A549 (cell line): Measurements from ENCODE around the gene UROC1. TPM values are rescaled to one million over a fixed set of nuclear protein-coding genes. Genes with fewer than 3 reads are reported as not detected.
A peak's percentile ranks its signal among the peaks of the same experiment; 100 is the strongest.

Experiments
- ATAC-seq, 2 experiments: fragments of 200-7000 bp in 1 of 2; fragments of >200 bp in 1 of 2; cut with Nextera tagmentation in 1 of 2; cut with Tn5 transposase in 1 of 2; 3 replicates each; pipeline versions ENCODE4 v1.8.0 to v1.9.1; 2018 to 2020; ENCODE audit warnings: mild to moderate bottlenecking in 1 of 2, moderate library complexity in 1 of 2
- CTCF ChIA-PET: fragments of 300-600 bp; sonication (Branson Sonifier 250); formaldehyde crosslinking; extraction: SDS; loops from one replicate; lab custom pipeline; 2021; ENCODE audit warnings: antibody characterized with exemption, inconsistent platforms; lab: Yijun Ruan, JAX
- POLR2A ChIA-PET: fragments of 350-600 bp; formaldehyde crosslinking; extraction: SDS; loops from one replicate; lab custom pipeline; 2021; ENCODE audit warnings: antibody characterized with exemption, inconsistent platforms; lab: Yijun Ruan, JAX
- DNase-seq, 2 experiments: peaks; one replicate each; pipeline versions ENCODE4 v3.0.0 to v3.0.0-alpha.2; 2011 to 2016; ENCODE audit warnings: low read depth in 1 of 2, low spot score in 1 of 2
- FAIRE-seq: peaks from 2 replicates; lab custom pipeline; 2011; peaks lifted over from hg19 to GRCh38; lab: Jason Lieb, UNC
- H3K27ac ChIP-seq, 2 experiments: fragments of >200 bp; sonication (Bioruptor Twin); formaldehyde crosslinking; 3 replicates each; pipeline ENCODE4 v1.5.1; 2016 to 2017
- H3K4me1 ChIP-seq: fragments of >200 bp; sonication (Bioruptor Twin); formaldehyde crosslinking; 3 replicates; pipeline ENCODE4 v1.6.1; 2016
- H3K4me2 ChIP-seq: fragments of >200 bp; sonication (Bioruptor Twin); formaldehyde crosslinking; 3 replicates; pipeline ENCODE4 v1.6.1; 2016
- H3K4me3 ChIP-seq: fragments of >200 bp; sonication (Bioruptor Twin); formaldehyde crosslinking; 3 replicates; pipeline ENCODE4 v1.5.1; 2016
- H3K9me3 ChIP-seq: fragments of >200 bp; sonication (Bioruptor Twin); formaldehyde crosslinking; 3 replicates; pipeline ENCODE4 v1.6.1; 2016
- BHLHE40 ChIP-seq: IDR thresholded peaks from 2 replicates; pipeline ENCODE4 v1.6.1; 2012; ENCODE audit warnings: low read depth, low read length, inconsistent platforms
- CEBPB ChIP-seq, 2 experiments: fragments of >200 bp in 1 of 2; sonication (Bioruptor Twin) in 1 of 2; formaldehyde crosslinking in 1 of 2; IDR thresholded peaks; 2 replicates each; pipeline ENCODE4 v1.6.1; 2012 to 2016
- CHD4 ChIP-seq: fragments of 200-600 bp; sonication (generic); IDR thresholded peaks from 2 replicates; pipeline ENCODE4 v1.6.1; 2016; ENCODE audit warnings: antibody characterized with exemption, mild to moderate bottlenecking, borderline replicate concordance
- ESRRA ChIP-seq: fragments of 150-350 bp; IDR thresholded peaks from 2 replicates; pipeline ENCODE4 v1.6.1; 2014; ENCODE audit warnings: mild to moderate bottlenecking, low read length, borderline replicate concordance
- GATA3 ChIP-seq: IDR thresholded peaks from 2 replicates; pipeline ENCODE4 v1.6.1; 2012; ENCODE audit warnings: borderline replicate concordance
- HDAC2 ChIP-seq: fragments of 200-600 bp; sonication (generic); IDR thresholded peaks from 2 replicates; pipeline ENCODE4 v1.6.1; 2016
- HES2 ChIP-seq: fragments of >200 bp; sonication (Bioruptor Twin); formaldehyde crosslinking; IDR thresholded peaks from 2 replicates; pipeline ENCODE4 v1.6.1; 2016
- HEYL ChIP-seq: fragments of 250-450 bp; sonication (Bioruptor Pico); IDR thresholded peaks from 2 replicates; pipeline ENCODE4 v1.8.0; 2021; ENCODE audit warnings: mild to moderate bottlenecking, moderate library complexity
- HOXA7 ChIP-seq: fragments of 250-450 bp; sonication (Bioruptor Pico); IDR thresholded peaks from 2 replicates; pipeline ENCODE4 v1.5.0; 2020; ENCODE audit warnings: mild to moderate bottlenecking, moderate library complexity
- JUN ChIP-seq, 2 experiments: fragments of >200 bp; sonication (Bioruptor Twin); formaldehyde crosslinking; IDR thresholded peaks; 2 replicates in 1 of 2; 3 replicates in 1 of 2; pipeline ENCODE4 v1.6.1; 2016 to 2017
- JUNB ChIP-seq: fragments of >200 bp; sonication (Bioruptor Twin); formaldehyde crosslinking; IDR thresholded peaks from 2 replicates; pipeline ENCODE4 v1.6.1; 2016
- KDM1A ChIP-seq: fragments of 200-600 bp; sonication (generic); IDR thresholded peaks from 2 replicates; pipeline ENCODE4 v1.6.1; 2016; ENCODE audit warnings: low read depth, mild to moderate bottlenecking
- MAX ChIP-seq: IDR thresholded peaks from 2 replicates; pipeline ENCODE4 v1.6.1; 2012
- MAZ ChIP-seq: fragments of 150-350 bp; IDR thresholded peaks from 2 replicates; pipeline ENCODE4 v1.6.1; 2014; ENCODE audit warnings: antibody characterized with exemption, low read depth, low read length, borderline replicate concordance
- MYC ChIP-seq: IDR thresholded peaks from 2 replicates; pipeline ENCODE4 v1.6.1; 2012; ENCODE audit warnings: mild to moderate bottlenecking, inconsistent platforms, low read length, improper control_type of control experiment, borderline replicate concordance
- NPAS2 ChIP-seq: fragments of 250-450 bp; sonication (Bioruptor Pico); IDR thresholded peaks from 2 replicates; pipeline ENCODE4 v1.8.0; 2022; ENCODE audit warnings: mild to moderate bottlenecking, moderate library complexity, borderline replicate concordance
- NR3C1 ChIP-seq: fragments of >200 bp; sonication (Bioruptor Twin); formaldehyde crosslinking; IDR thresholded peaks from 3 replicates; pipeline ENCODE4 v1.6.1; 2017
- POLR2A ChIP-seq: IDR thresholded peaks from 2 replicates; pipeline ENCODE4 v1.6.1; 2012; ENCODE audit warnings: mild to moderate bottlenecking, low read length
- RARB ChIP-seq: fragments of 250-450 bp; sonication (Bioruptor Pico); IDR thresholded peaks from 2 replicates; pipeline ENCODE4 v1.8.0; 2021; ENCODE audit warnings: mild to moderate bottlenecking, moderate library complexity
- RCOR1 ChIP-seq: fragments of 150-350 bp; IDR thresholded peaks from 2 replicates; pipeline ENCODE4 v1.6.1; 2014; ENCODE audit warnings: antibody characterized with exemption, low read length, low read depth
- SREBF2 ChIP-seq: fragments of 450-650 bp; IDR thresholded peaks from 2 replicates; pipeline ENCODE4 v1.6.1; 2014; ENCODE audit warnings: mild to moderate bottlenecking, moderate library complexity
- TFCP2L1 ChIP-seq: fragments of 250-450 bp; sonication (Bioruptor Pico); IDR thresholded peaks from 2 replicates; pipeline ENCODE4 v1.5.0; 2021; ENCODE audit warnings: mild to moderate bottlenecking
- USF2 ChIP-seq: fragments of 450-650 bp; IDR thresholded peaks from 2 replicates; pipeline ENCODE4 v1.6.1; 2014; ENCODE audit warnings: antibody characterized with exemption
- ZFP36 ChIP-seq: fragments of 450-650 bp; IDR thresholded peaks from 2 replicates; pipeline ENCODE4 v1.6.1; 2014; ENCODE audit warnings: borderline replicate concordance; ENCODE audit not compliant: partially characterized antibody
- WGBS: methylation state at CpG from one replicate; pipeline ENCODE4 v1.1.6; 2017; ENCODE audit errors: missing lambda C conversion rate; 5-methylcytosine and 5-hydroxymethylcytosine counted together
- polyA plus RNA-seq, 4 experiments: library from polyadenylated mRNA; depleted of rRNA in 3 of 4; stranded (reverse); fragments of >200 nt; fragmentation: RNase III in 1 of 4; extraction: RNeasy Plus Mini Kit Qiagen cat#74134 plus additional on column Dnase treatment in 1 of 4; gene quantifications; 2 replicates in 3 of 4; 3 replicates in 1 of 4; pipeline ENCODE4 v1.2.3, GENCODE V29; 2011 to 2017

The UROC1 gene
- polyA plus RNA-seq, 2 of the 4 experiments (the other 2 are of a cell fraction) = not detected

- TF ChIP-seq ZFP36 = no peak
- TF ChIP-seq MAZ = no peak
- no peak for TF ChIP-seq GATA3
- TF ChIP-seq POLR2A = no peak
- no peak for TF ChIP-seq KDM1A
- TF ChIP-seq HOXA7 (CRISPR knock-in tag) = no peak
- TF ChIP-seq NPAS2 (CRISPR knock-in tag) = no peak
- TF ChIP-seq MYC = no peak
- TF ChIP-seq MAX = no peak
- TF ChIP-seq TFCP2L1 (CRISPR knock-in tag) = no peak
- TF ChIP-seq HEYL (CRISPR knock-in tag) = no peak
- no peak for TF ChIP-seq USF2
- no peak for TF ChIP-seq JUNB
- TF ChIP-seq RCOR1 = no peak
- no peak for TF ChIP-seq HDAC2
- TF ChIP-seq BHLHE40 = no peak
- TF ChIP-seq, all 56 proteins: peak for 0
- Histone ChIP-seq H3K4me1 (no peaks in the 10 kb centered on the region), H3K4me2 (no peak overlapping the region), H3K4me3 (no peak overlapping the region), H3K9me3 (no peaks in the 10 kb centered on the region), H3K27ac (no peak overlapping the region)
- WGBS = 43% methylated on average over 9 of the region's 9 CpGs
- CTCF ChIA-PET = interaction anchor here (0.7 kb wide), 1 partner anchor 26 kb away, joined by 3 read pairs; no protein-coding TSS in a partner anchor
- POLR2A ChIA-PET = no interaction called here
- FAIRE-seq (no peak), ATAC-seq (peak in 1 of 2 experiments; percentile 37; a peak in 2 of 6 replicates), DNase-seq (no peak)
Measured at GRCh38 chr3:126548556-126549466, 31.2 kb upstream of the UROC1 start.

GRCh38 chr3:126547721-126548120, 30.1 kb upstream of the UROC1 start:
- Histone ChIP-seq H3K4me2 (no peak overlapping the region), H3K4me3 (no peak overlapping the region), H3K9me3 (no peaks in the 10 kb centered on the region), H3K4me1 (no peaks in the 10 kb centered on the region), H3K27ac (no peak overlapping the region)
- ChIA-PET CTCF (interaction anchor here (0.5 to 2.3 kb wide), 4 partner anchors 14 to 996 kb away, joined by 3 to 8 read pairs (median 4); partner anchors contain the start of gene CHST13), POLR2A (no interaction called here)
- WGBS = 90% methylated on average over 1 of the region's 1 CpG
- FAIRE-seq (no peak), ATAC-seq (no peak), DNase-seq (no peak)
- no peak for TF ChIP-seq NR3C1
- TF ChIP-seq JUN (IDR thresholded peaks at IDR 0.05) = no peak
- no peak for TF ChIP-seq KDM1A
- no peak for TF ChIP-seq NPAS2 (CRISPR knock-in tag)
- no peak for TF ChIP-seq USF2
- no peak for TF ChIP-seq ESRRA
- no peak for TF ChIP-seq CEBPB (IDR thresholded peaks at IDR 0.05)
- TF ChIP-seq CHD4 = no peak
- TF ChIP-seq ZFP36 = no peak
- TF ChIP-seq RARB (CRISPR knock-in tag) = no peak
- TF ChIP-seq MAX = no peak
- no peak for TF ChIP-seq RCOR1
- TF ChIP-seq SREBF2 = no peak
- no peak for TF ChIP-seq HOXA7 (CRISPR knock-in tag)
- no peak for TF ChIP-seq HES2
